ENCODE results near the gene PDE8B.

Gene PDE8B

DNA sequence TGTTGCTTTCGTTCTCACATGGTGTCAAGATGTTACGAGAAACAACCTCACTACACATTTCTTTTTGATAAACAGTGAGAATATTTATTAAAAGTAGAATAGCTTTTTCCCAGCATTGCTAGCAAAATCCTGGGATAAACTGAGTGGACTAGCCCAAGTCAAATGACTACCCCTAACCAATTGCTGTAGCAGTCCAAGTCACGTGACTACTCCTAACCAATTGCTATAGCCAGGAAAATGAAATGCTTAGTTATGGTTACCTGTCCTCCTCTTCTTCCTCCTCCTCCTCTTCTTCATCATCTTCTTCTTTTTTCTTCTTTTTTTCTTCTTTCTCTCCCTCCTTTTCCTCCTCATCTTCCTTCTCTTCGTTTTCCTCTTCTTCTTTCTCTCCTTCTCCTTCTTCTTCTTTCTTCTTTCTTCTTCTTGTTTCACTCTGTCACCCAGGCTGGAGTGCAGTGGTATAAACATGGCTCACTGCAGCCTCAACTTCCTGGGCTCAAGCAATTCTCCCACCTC lies 85.4 kb downstream of the PDE8B start:
- DNase-seq, result no peak

DNA sequence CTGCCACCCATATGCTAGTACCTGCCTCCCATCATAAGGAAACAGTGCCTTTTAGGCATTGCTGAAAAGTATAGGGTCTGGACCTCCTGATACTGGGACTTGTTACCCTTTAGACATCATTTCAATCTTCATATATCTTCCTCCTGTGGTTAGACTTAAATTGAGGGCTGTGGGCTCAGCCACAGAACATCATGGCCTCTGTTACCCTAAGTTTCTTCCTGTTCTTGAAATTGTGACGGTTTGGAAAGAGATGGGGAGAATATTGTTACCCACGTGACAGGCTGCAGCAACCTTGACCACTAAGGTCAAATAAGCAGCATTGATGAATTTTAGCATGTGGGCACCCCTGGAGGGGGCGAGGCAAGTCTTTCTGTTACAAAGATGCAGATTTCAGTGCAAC lies 87.7 kb downstream of the PDE8B start:
- no peak for DNase-seq

DNA sequence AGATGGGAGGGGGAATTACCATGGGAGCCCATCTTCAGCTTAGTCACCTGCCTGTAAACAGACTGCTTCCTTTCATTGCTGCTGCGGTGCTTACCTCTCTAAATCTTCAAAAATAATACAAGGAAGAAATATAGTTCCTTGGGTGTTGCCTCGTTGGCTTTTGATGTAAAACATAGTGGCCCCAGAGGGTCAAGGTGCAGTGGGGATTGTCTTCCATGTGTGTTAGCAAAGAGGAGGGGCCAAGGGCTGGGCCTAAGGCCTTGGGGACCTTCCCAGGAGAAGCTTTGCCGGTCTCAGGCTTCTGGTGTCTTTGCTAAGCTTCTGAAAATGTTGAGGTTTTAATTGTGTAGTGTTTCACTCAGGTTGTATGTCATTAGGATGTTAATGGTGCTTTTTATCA lies 90.0 kb downstream of the PDE8B start:
- no peak for DNase-seq

DNA sequence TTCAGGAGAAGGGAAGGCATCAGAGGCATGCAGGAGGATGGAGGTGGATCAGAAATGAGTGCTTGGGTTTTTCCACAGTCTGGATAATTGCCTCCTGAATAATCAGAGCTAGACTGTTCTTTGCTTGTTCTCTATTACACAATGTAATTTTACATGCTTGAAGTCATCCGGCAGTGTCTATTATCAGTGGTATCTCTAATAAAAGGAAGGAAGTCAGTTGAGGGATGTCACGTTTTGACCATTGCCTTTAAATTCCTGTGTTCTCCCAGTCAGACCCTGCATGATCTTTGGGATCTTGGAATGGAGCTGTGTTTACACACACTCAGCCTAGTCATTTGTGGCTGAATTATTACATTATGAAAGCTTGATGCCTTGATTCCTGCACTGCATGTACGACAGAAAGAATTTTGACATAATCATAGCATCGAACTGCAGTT lies 91.0 kb downstream of the PDE8B start:
- no peak for DNase-seq

DNA sequence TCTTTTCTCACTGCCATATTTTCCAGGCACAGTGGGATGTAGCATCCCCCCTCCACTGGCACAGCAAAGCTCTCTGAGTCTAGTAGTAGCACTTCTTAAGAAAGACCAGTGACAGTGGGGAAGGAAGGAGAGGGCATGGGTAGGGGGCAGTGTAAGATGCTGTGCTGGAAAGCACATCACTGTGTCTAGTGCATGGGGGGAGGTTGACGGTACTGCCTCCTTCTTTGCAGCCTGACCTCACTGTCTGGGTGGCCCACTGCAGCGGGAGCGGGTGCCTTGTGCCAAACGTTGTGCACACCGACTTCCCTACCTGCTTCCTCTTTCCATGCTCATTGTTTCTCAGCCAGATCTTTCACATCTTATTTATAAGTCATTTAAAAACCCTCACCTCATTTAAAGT lies 91.8 kb downstream of the PDE8B start:
- no peak for DNase-seq

DNA sequence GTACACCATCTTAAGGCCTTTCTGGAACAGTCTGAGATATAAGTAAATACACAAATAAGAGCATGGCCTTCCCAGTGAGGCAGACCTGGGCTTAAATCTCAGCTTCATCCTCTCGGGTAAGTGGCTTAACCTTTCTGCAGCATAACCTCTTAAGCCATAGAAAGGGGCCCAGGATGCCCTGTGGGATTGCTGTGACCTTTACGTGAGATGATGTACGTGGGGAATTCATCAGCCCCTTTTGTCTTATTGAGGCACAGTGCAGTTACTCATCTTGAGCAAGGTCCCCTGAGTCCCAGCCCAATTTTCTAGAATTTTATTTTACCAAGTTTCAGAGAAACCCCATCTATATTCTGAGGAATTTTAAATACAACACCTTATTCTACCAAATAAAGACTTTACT lies 92.2 kb downstream of the PDE8B start:
- no peak for DNase-seq

DNA sequence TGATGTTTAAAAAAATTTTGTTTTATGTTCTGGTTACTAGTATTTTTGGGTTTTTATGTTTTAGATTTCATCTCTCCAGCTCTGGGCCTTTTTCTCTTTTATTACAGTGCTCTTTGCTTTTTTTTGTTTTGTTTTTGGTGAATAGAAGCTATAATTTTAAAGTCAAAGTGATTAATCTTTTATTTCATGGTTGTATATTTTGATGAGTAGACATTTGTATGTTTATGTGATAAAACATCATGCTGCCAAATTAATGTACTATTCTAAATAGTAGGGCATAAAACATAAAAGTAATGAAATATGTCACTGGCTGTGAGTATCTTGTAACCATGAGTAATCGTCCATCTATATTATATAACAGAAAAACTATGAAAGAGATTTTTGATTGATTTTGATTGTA lies 93.9 kb downstream of the PDE8B start:
- DNase-seq, result no peak

DNA sequence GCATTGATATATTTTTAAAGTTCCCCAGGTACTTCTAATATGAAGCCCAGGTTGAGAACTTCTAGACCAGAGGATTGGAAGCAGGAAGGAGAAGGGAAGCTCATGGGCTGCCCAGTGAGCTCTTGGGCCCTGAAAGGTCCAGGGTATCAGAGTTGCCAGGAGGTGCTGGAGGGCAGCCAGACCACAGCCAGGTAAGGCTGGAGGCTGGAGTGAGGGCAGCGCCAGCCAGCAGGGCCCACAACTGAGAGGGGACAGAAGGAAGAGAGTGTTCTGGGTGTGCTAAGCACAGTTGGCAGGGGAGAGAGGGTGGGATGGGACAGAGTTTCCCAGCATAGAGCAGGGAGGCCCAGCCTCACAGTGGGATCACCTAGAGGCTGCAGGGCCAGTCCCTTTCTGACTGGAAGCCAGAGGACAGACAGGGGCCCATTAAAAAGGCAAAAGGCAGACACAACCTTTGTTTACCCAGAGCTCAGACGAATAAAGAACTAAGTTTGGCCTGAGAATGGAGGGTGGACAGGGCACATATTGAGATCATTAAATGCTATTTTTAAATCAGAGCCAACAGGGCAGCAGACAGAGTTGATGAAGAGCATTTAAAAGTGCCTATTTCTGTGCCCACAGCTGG lies 94.9 kb downstream of the PDE8B start:
- DNase-seq, result no peak

DNA sequence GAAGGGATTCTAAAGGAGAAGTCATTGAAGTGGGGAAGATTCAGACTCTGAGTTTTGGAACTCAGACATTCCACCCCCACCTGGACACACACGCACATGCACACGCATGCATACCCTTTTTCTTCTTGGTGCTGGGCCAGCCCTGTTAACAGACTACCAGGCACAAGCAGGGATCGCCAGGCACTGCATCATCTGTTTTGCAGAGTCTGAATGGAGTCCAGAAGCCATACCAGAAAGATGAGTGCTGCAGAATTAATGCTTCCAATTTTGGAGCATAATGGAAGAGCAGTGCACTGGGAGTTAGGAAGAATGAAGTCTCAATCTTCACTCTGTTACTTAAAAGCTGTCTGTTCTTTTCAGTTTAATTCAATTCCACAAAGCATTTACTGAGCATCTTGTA lies 95.5 kb downstream of the PDE8B start:
- DNase-seq, result no peak

DNA sequence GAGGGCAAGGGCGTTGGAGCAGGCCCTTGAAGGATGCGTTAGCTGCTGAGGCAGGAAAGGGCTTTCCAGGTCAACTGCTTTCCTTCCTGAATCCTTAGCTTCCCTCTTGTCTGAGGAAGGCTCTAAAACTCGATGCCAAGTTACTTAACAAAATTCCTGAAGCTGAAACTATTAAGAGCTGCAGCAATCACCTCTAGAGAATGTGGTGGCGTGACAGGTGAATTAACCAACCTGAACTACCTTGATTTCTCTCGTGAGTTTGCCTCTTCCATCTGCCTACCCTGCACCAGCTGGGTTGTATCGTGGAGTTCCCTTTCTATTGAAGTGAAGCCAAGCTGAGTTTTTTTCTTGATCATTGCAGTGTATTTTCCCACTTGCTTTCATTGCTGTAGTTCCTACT lies 96.1 kb downstream of the PDE8B start:
- no peak for DNase-seq

DNA sequence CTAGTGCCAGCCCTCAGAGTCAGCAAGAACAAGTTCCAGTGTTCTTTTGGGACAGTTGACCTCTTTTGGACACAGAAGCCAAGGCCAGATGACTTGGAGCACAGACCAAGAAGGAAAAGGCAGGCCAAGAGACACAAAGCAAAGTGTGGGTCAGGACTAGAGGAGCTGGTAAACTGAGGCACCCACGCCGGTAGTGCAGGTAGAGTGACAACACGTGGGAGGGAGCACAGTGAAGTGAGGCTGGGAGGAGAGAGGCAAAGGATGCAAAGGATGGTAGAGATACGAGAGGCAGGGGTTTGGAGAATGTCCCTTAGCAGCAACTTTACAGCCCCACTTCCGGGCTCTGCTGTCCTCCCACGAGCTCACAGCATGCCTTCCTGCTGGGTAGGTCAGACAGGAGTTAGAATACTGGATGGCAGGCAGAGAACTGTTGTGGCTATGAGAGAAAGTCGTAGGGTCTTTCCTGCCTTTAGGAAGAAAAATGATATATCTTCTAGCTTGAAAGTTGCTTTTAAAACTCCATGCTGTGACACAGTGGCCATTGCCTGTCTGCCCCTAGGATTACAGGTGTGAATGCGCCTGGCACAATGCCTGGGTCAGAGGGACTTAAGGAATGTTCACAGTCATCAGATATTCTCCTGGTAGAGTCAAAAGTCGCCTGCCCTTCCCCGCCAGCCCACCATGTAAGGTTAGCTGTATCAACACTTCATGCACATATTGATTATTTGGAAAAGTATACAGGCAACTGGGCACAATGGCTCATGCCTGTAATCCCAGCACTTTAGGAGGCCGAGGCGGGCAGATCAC lies 97.9 kb downstream of the PDE8B start:
- DNase-seq, result no peak

DNA sequence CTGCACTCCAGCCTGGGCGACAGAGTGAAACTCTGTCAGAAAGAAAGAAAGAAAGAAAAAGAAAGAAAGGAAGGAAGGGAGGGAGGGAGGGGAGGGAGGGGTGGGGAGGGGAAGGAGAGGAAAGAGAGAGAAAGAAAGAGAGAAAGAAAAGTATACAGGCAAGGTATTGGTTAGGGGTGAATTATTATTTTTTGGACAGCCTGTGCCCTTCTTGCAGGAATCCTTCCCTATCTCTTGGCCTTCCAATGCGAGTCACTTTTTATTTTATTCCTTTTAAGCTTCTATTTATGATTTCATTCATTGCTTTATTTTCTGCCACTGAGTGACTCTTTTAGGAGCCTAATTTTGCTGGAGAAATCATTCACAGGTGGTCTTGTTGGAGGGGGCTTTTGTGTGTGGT lies 98.7 kb downstream of the PDE8B start:
- DNase-seq, result no peak

DNA sequence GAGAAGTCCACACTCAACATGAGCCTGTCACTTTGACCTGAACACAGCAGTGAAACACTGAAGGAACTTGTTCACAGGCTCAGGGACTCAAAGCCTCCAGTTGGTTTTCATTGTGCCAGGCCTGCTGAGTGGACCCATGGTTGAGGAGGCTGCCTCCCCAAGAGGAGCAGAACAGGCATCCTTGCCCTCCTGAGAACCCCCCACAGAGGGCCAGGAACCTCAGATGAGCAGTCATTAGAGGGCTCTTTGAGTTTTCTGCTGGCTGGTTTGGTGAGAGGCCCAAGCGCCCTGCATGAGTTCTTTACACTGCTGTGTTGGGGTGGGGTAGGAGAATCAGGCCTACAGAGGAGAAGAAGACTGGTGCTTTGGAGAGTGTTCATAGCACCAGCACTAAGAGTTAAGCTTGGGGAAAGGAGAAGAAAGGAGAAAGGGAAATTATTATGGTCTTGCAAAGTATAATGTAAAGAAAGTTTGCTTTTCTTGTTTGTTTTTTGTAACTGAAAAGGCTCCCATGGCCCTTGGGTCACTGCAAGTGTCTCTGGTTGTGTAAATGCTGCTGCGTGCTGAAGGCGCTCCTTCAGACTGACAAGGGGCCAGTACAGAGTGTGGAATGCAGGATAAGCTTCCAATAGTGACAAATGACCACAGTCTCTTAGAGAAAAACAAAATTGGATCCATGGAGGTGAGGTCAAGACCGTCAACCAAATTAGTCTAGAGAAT lies 100.2 kb downstream of the PDE8B start:
- DNase-seq, result no peak

DNA sequence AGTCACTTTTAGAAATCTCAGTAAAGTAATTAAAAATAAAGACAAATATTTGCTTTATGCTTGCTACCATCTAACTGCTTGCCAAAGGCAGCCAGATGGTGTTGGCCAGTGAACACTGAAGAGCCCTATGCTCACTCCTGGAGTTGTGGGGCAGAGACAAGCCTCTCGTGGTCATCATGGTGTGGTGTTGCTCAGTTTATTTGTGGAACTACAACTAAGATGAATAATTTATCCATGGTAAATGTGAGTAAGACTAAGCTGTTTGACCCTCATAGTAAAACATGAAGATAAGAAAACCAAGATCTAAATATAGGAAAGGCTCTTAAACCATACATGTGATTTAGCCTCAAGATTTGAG lies 100.7 kb downstream of the PDE8B start:
- no peak for DNase-seq

DNA sequence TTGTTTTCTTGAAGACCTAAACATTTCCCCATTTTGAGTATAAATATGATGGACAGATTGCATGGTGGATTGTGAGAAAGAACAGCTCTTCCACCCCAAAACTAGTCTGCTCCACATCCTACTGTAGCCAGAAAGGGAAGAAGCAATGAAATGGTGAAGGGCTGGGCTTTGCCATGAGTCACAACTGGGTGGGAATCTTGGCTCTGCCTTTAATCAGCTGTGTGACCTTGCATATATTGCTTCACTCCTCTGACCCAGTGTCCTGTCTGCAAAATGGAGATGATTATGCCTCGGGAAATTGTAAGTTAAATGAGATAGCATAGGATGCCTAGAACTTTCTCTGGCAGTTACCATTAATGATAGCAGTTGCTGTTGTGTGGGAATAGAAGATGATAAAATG lies 101.9 kb downstream of the PDE8B start:
- no peak for DNase-seq

DNA sequence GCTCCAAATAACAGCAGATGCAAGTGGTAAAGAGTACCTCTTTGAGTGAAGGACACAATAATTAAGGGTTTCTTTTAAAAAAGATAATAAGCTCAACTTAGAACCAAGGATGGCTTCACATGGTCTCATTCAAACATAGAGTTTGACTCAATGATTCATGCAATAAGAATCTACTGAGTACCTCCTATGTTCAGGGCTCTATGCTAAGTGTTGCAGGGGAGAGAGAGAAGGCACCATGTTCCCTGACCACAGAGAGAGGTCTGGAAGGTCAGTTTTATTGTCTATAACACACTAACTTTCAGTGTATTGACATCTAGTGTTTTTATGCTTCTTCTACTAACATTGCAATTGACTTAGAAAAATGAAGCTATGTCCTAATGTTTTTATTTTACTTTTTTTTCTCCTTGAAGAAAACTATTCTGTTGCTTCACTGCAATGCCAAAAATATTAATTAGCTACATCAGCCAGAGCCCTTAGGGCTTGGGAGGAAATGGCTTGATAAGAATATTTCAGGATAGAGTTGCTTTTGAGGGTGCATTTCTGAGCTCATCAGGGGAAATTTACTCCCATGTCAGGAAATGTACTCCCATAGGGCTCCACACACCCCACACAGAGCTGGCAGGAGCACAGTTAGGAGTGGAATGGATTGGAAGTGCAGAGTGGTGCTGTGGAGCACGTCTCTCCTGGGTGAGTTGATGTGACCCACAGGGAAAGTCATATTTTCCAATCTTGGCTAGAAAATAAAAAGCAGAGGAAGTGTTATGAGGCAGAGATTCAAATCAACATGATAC lies 106.6 kb downstream of the PDE8B start:
- no peak for DNase-seq

DNA sequence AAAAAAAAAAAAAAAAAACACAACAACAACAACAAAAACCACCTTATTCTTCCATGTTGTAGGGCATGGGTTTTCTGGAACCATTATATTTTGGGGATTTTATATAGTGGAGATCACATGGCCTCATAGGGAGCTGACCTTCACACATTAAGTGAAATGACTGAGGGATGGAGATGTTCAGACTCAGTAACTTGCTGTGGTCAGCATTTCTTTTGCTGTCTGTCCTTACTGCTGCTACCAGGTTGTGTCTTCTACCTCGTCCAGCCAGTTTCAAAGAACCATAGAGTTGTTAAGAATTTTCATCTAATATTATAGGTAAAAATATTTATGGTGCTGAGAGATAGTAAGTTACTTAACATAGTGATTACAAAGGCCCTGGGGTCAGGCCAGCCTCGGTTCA lies 107.6 kb downstream of the PDE8B start:
- DNase-seq, result no peak

DNA sequence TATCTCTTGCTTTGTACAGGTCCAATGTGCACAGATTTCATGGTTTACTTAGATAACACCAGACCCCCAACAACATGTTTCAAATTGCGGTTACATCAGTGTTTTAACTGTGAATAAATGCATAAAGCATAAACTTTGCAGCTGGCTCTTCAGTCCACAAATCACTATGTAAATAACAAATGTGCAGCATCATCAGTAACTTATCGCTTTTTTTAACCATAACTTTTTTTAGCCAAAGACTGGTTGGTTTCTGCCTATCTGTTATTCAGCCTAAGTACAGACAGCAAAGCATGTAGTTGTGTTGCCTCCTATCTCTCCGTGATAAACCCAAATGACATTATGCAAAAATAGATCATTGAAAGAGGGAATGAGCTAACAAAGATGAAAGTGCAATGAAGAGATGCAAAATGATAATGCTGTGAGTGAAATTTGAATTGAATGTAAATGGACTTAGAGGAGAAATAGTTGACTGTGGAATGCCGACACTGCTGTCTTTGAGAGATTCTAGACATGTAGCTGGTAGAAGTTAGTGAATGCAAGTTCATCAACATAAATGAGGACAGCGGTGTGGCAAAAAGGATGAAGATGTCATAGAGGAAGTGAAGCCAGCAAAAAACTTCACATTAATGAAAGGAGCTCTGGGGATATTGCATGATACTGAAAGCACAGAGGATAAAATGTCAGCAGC lies 108.8 kb downstream of the PDE8B start:
- DNase-seq, result no peak

DNA sequence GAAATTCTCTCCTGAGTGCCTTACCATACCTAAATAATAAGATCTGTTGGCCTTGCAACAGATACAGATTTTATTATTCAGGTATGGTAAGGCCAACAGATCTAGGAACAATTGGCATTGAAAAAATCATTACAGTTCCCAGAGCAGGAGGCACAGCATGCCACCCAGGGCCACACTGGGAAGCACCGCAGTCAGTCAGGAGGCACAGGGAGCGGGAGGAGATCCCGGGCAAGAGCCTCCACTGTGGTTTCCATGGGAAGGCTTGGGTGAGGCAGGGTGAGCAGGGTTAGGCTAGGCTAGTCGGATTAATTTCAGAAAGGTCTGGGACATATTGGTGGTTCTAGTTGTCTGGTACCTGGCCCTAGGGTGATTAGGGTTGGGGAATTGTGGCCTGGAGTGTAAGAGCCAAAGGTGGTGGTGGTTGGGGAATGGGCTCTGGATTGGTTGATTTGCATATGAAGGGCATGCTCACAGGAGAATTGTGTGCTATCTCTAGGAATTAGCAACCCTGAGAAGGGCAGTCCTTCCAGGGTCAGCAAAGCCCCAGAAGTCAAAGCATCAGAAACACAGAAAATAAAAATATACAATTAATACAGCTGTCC lies 111.4 kb downstream of the PDE8B start:
- DNase-seq, result no peak

DNA sequence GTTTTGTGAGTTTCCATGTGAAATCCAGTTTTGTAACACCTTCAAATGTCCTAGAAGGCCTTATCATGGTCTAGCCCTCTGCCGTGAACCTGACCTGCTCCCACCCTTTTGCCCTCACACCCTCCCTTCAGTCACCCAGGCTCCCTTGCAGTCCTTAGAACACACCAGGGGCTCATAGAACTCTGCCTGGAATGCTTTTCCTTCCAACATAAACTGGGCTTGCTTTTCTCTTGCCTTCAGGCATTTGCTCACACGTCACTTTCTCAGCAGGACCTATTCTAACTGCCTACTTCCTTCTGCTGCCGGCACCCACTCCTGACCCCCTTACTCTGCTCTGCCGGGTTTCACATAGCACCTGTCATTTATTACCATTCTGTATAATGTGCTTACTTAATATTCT lies 111.9 kb downstream of the PDE8B start:
- DNase-seq, result no peak

DNA sequence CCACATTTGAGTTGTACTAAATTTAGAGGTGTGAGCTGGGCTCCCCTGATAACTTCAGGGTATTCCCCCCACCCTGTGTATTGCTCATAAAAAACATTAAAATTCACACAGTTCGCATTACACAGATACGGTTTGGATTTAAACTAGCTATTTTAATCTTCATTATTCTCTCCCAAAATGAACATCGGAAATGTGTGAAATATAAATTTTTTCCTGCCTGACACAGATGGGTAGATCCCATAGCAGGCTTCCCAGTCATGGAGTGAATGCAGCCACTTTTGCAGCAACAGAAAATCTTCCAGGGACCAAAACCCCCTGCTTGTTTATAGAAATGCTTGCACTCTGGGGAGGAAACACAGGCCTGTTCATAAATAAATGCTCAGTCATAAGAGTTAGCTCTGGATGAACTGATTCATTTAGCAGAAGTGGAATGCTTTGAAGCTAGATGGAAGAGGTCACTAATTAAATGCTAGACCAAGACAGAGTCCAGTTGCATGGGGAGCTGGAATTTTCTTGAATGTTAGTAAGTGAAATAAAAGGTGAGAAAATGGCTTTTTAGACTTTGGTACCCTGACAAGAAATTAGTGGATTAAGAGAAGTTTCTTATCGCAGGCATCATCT lies 115.6 kb downstream of the PDE8B start:
- DNase-seq, result no peak
